GM12892 (cell line): ENCODE measurements around the gene RAVER2.

Source experiments
- POLR2A ChIP-seq: IDR thresholded peaks from 2 replicates; pipeline ENCODE4 v1.6.1; 2011; ENCODE audit warnings: low read depth, low read length, control low read depth
- POLR2AphosphoS5 ChIP-seq: IDR thresholded peaks from 2 replicates; pipeline ENCODE4 v1.6.1; 2011; ENCODE audit warnings: low read depth, low read length, control low read depth
- TAF1 ChIP-seq: IDR thresholded peaks from 2 replicates; pipeline ENCODE4 v1.6.1; 2011; ENCODE audit warnings: low read depth, mild to moderate bottlenecking, control low read depth, low read length, borderline replicate concordance

- TF ChIP-seq POLR2AphosphoS5 (no peak), POLR2A (no peak), TAF1 (no peak)
These were observed 105.1 kb downstream of the RAVER2 start for GRCh38 chr1:64849942-64850341.
